Measurements from ENCODE around the gene ZNRF2. TPM values are rescaled to one million over a fixed set of nuclear protein-coding genes. Genes with fewer than 3 reads are reported as not detected.

The ZNRF2 gene
- total and polyA plus RNA-seq, 2 donors (not counting 3 experiments of a cell fraction or from before 2014, with no cell fraction given) = 1.4 to 5.9 TPM

DNA sequence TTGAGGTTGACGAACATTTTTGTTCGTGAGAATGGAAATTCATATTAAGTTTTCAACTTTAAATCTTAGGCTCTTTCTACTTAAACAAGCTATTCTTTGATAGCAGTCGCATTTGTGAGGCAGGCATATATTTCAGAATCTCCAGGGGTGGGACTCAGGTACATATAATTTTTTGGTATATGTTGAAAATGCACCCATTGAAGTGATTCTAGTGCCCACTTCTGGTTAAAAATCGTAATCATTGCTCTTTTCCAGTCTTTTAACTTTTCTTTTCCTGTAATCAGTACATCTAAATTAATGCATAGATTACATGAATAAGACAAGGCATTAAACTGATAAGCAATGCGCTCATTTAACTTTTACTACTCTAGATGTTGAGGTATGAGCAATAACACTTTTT, 67.8 kb downstream of the ZNRF2 start:
- Histone ChIP-seq H3K27ac (ENCODE audit: insufficient read depth, low read depth, low read length) (no peak overlapping the region), H3K9ac (replicated peaks; ENCODE audit: extremely low read depth, insufficient read depth, low read length) (no peak overlapping the region), H3K4me1 (ENCODE audit: control insufficient read depth, extremely low read depth, insufficient read depth, low read length) (peaks cover 11% of the 10 kb centered on the region), H3K79me2 (ENCODE audit: control insufficient read depth, insufficient read depth, low read length) (no peaks in the 10 kb centered on the region), H3K27me3 (ENCODE audit: control insufficient read depth in 2 of 2, insufficient read depth in 2 of 2, low read length in 2 of 2) (no peaks in the 10 kb centered on the region), H3K4me3 (replicated peaks in 1 of 3; ENCODE audit: insufficient read depth in 1 of 3, low read depth in 1 of 3, low read length in 3 of 3) (no peak overlapping the region), H2AFZ (ENCODE audit: low read depth, low read length) (no peak overlapping the region), H3K9me1 (replicated peaks; ENCODE audit: control insufficient read depth, extremely low read depth, insufficient read depth, low read length) (no peaks in the 10 kb centered on the region), H3K36me3 (ENCODE audit: control insufficient read depth in 2 of 2, extremely low read depth in 1 of 2, insufficient read depth in 2 of 2, low read length in 2 of 2) (no peaks in the 10 kb centered on the region), H4K20me1 (replicated peaks; ENCODE audit: control insufficient read depth, extremely low read depth, insufficient read depth, low read length) (no peaks in the 10 kb centered on the region), H3K4me2 (ENCODE audit: insufficient read depth, low read length) (no peak overlapping the region), H3K9me3 (replicated peaks; ENCODE audit: control insufficient read depth, insufficient read depth, low read length) (no peaks in the 10 kb centered on the region)
- DNase-seq (ENCODE audit: low read depth, low spot score) (no peak), FAIRE-seq (no peak)
- POLR2A ChIA-PET = no interaction called here
- no TSS peak for BruUV-seq (replicated peaks)
- intact Hi-C loops (cut with micrococcal nuclease) = no loop called here
- TF ChIP-seq POLR2AphosphoS5 (IDR thresholded peaks at IDR 0.05; ENCODE audit: insufficient read depth, low read depth, low read length) (no peak), FOS (IDR thresholded peaks at IDR 0.05; ENCODE audit: borderline replicate concordance, insufficient read depth, low read length) (no peak), CTCF (IDR thresholded peaks at IDR 0.05; ENCODE audit: extremely low read depth in 1 of 2, insufficient read depth in 1 of 2, low read depth in 1 of 2, low read length in 2 of 2) (no peak), GATA2 (IDR thresholded peaks at IDR 0.05; ENCODE audit: insufficient read depth, insufficient read length, low read depth, low read length) (no peak), POLR2A (IDR thresholded peaks at IDR 0.05; ENCODE audit: low read depth, low read length) (no peak), EZH2 (IDR thresholded peaks at IDR 0.05; ENCODE audit: borderline replicate concordance, low read depth, low read length, severe bottlenecking) (no peak), MYC (IDR thresholded peaks at IDR 0.05; ENCODE audit: low read depth, low read length) (no peak), JUN (IDR thresholded peaks at IDR 0.05; ENCODE audit: borderline replicate concordance, insufficient read depth, insufficient read length, low read depth) (no peak)
- TF ChIP-seq, protein P1, sequence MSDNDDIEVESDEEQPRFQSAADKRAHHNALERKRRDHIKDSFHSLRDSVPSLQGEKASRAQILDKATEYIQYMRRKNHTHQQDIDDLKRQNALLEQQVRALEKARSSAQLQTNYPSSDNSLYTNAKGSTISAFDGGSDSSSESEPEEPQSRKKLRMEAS (IDR thresholded peaks at IDR 0.05; ENCODE audit: insufficient read depth, insufficient read length) = no peak
- dilution Hi-C loops (cut with MboI; ENCODE audit: extremely low pct_ligation_motif_present, low sequenced_read_pairs) = no loop called here
- CTCF ChIA-PET = interaction anchor here (1.2 kb wide), 1 partner anchor 8 kb away, joined by 4 read pairs; no protein-coding TSS in a partner anchor

Measured in endothelial cell of umbilical vein (primary cell).